NCI-H748 (cell line): Measurements from ENCODE around the gene BRICD5.

Experiments used
- DNase-seq: peaks from one replicate; lab custom pipeline; 2025; ENCODE audit not compliant: unreplicated experiment; lab: John Stamatoyannopoulos, UW

BRICD5 gene

DNA sequence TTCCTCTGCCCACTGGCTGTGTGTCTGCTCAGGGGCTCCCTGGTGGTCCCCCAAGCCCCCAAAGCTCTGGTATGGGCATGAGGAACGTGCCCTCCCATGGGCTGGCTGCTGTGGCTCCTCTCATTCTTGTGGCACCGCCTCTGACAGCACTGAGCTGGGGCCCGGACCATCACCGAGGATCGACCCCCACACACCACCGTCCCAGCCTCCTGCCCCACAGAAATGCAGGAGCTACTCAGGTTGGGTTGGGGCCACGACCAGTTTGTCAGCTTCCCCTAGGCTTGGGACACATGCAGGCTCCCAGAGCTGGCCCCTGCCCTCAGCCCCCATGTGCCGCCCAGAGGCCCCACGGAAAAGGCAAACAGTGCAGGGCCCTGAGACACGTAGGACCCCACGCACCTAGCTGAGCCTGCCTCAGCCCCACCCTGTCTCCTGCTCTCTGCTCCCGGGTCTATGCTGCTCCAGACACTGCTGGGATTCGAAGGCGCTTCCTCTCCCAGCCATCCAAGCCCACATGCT lies 11.0 kb downstream of the BRICD5 start:
- DNase-seq = no peak

DNA sequence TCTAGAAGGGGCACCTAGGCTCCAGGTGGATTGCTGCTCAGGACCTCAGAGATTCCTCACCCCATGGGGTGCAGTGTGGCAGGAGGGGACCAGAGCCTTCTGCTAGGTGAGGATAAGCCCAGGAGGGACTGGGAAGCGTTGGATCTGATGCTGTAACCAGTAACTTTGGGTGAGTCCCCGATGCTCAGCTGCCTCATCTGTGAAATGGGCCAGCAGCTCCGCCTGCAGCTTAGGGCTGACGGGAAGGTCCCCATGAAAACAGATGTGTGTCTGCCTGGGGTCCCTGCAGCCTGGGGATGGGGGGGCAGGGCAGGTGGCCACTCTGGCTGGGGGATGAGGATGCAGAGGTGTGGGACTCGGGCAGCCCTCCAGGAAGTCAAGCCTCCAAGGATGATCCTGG lies 11.6 kb downstream of the BRICD5 start:
- no peak for DNase-seq

DNA sequence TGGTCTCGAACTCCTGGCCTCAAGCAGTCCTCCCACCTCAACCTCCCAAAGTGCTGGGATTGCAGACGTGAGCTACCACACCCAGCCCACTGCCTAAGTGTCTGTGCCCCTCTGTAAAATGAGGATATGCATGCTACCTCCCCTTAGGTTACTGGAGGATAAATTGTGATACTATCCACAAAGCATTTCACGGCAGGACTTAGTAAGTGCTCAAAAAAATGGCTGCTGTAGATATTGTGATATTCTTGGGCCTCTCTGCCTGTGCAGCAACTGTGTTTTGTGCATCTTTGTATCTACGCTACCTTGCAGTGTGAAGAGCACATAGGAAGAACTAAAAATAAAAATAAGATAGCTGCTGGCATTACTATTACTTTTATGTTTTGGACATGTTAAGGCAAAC lies 12.4 kb downstream of the BRICD5 start:
- no peak for DNase-seq

DNA sequence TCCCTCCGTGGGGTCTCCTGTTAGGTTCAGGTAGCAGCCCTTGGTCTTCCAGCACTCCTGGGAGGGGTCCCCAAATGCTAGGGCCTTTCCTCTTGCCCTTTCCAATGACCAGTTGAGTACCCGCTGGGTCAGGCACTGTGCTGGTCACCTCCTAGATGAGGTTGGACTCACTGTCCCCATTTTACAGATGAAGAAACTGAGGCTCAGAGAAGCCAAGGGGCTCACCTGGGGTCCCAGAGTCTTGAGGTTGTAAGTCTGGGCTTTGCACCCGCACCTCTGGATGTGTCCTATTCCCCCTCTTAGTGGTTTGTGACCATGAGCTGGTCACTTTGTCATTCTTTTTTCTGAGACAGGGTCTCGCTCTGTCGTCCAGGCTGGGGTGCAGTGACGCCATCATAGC lies 12.9 kb downstream of the BRICD5 start:
- no peak for DNase-seq

DNA sequence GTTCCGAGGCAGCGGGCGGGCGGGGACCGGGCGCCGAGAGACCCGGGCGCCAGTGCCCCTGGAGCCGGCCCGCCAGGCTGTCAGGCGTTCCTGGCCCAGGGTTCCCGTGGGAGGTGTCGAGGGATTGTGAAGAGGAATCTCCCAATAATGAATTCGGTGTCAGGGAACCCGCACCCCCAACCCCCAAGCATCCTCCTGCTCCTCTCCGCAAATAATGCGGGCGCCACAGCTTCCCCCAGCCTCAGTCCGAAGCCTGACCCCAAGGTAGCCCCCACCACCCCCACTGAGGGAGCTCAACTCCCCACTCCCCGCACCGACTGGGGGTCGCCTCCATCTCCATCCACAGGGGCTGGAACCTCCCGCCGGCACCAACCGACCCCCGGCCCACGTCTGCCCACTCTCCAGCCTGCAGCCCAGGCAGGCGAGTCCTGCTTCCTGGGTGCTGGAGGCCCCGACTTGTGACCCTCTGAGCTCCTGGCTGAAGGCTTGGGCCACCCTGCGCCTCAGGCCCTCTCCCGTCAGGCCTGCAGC lies 13.6 kb downstream of the BRICD5 start:
- no peak for DNase-seq

DNA sequence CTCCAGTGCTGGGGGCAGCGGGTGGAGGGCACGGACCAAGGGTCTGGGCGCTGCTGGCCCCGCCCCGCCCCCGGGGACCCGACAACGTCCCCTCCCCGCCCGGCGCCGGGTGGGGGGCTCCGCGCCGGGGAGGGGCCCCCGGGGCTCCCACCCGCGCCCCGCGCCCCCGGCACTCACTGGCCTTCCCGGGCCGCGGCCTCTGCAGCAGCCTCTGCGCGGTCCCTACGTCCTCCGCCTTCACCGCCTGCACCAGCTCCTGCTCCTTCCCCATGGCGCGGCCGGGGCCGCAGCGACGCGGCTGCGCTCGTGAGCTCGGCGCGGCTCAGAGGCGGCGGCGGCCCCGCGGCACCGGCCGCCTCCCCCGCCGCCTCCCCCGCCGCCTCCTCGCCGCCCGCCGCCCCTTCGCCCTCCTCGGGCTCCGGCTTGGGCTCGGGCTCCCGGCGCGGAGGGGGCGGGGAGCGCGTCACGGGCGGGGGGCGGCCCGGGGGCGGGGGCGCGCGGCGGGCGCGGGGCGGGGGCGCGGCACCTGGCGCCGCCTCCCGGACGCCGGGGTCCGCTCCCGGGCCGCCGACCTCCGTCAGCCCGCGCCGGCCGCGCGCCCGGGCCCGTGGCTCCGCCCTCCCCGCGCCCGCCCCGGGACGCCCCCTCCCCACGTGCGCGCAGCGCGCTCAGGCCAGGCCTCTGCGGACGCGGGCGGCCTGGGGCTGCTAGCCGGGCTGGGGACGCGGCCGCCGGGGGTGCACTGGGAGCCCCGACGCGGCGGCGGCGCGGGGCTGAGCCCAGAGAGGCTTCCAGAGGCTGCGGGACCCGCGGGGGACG lies 14.3 kb downstream of the BRICD5 start, which contains the start of gene CASKIN1:
Gene CASKIN1, minus strand, starts transcription at position 444 of the 819 bp plus-strand sequence. Its CDS starts 173 bp downstream, at position 271.
- peak; percentile 54 for DNase-seq

DNA sequence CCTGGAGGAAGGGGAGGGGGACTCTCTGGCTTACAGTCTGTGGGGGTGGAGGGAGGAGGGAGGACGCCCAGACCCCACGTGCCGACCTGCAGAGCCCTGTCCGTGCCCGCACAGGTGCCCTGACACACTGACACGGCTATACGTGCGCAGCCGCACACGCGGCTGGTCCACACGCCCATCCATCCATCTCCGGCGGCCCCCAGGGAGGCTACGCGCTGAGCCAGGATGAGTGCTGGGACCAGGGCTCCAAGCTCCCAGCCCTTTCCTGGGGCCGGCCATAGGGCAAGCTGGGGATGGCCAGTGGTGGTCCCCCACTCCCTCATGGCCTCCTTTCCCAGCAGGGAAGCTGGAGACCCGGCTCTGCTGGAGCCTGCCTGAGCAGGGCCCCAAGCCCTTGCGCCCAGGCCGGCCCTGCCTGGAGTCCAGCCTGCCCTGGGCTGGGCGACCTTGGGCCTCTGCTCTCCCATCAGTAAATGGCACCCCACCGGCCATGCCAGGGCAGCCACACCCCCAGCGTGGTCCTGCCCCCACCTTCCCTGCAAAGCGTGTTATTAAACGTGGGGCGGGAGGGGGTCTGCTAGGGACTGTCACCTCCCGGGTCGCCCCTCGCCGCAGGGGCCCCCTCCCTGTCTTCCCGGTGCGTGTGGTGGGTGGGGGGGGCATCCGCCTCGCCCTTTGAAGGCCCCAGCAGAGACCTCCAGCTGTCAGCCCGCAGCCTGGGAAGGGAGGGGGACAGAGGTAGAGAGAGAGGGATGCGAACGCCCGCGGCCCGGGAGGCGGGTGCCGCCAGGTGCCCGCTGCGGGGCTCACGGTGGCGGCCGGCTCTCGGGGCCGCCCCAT lies 15.1 kb downstream of the BRICD5 start:
- DNase-seq = peak; percentile 20

DNA sequence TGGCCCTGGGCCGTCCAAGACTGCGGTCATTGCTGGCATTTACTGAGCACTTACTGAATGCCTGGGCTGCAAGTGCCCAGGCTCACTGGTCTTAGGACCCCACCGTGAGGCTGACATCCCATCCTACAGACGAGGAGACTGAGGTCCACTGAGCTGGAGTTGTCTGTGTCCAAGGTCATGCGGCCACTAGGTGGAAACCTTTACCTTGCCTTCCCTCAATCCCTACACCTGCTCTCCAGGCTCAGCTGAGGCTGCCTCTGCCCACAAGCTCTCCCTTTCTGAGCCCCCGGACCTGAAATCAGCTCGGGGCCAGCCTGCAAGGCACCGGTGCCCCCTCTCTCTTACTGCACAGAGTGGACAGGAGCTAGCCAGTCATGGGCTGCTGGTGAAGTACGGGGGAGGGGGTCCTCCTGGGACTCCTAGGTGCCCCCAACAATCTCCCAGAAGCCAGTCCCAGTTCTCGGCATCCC lies 15.8 kb downstream of the BRICD5 start:
- peak; percentile 77 for DNase-seq

DNA sequence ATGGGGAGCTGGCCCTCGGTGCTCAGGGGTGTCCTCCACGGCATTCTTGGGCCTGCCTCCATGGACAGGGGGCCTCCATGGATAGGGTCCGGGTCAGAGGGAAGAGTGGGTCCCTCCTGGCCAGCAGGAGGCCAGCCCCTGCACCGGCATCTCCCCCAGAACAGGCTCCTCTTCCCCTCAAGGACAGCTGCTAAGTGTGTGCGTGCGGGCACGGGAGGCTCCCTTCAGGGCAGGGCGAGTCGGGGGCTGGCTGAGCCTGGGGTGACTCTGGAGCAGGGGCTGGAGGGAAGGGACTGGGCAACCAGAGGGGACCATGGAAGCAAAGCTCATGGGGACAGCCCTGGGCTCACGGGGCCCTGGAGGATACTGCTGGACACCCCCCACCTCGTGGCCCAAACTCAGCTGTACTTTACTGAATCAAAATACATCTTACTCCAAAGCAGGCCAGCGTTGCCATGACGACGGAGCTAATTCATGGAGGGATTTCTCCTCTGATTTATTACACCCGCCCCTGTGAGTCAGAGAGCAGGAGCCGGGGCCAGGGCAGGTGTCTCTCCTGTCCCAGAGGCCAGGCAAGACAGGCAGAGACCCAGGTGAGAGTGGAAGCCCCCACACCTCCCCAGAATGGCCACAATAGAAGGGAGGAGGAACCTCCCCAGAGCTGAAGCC lies 16.4 kb downstream of the BRICD5 start:
- DNase-seq = peak; percentile 39

DNA sequence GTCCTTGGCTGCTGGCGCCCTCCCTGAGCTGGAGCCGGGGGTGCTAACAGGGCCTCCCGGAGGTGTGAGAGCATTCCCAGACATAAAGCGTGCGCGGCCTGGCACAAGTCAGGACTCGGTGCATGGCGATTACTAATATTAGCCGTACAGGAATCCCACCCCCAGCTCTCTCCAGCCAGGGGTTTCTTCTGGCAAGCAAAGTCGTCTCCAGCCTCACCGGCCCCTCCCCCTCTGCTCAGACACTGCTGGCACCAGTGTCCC lies 19.3 kb downstream of the BRICD5 start:
- no peak for DNase-seq

DNA sequence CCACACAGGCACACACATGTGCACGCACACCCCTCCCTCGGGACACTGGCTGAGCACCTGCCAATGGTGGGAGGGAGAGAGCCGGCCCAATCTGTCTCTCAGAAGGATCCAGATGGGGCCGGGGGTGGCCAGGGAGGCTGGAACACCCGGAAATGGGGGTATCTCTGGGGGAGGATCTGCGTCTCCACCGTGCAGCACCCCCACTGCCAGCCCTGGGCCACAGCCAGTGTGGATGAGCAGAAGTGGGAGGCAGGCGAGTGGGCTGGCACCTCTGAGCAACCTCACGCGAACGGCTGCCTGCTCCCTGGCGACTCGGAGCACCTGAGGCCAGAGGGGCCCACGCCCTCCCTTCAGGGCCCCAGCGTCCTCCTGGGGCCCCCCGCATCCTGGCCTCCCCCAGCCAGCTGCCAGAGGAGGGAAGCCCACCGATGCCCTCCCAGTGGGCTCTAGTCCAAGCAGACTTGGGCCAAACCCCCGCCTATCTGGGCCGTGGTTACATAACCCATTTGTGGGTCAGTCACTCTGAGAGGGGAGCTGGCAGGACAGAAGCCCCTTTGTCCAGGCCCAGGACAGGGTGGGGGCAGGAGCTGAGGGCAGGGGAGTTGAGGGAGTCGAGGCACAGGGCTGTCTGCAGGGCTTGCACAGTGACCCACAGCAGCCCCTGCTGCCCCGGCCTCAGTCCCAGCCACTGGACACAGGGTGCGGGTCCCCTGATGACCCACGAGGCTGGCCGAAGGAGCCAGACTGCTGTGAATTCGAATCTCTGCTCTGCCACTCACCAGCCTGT lies 19.8 kb downstream of the BRICD5 start:
- no peak for DNase-seq

DNA sequence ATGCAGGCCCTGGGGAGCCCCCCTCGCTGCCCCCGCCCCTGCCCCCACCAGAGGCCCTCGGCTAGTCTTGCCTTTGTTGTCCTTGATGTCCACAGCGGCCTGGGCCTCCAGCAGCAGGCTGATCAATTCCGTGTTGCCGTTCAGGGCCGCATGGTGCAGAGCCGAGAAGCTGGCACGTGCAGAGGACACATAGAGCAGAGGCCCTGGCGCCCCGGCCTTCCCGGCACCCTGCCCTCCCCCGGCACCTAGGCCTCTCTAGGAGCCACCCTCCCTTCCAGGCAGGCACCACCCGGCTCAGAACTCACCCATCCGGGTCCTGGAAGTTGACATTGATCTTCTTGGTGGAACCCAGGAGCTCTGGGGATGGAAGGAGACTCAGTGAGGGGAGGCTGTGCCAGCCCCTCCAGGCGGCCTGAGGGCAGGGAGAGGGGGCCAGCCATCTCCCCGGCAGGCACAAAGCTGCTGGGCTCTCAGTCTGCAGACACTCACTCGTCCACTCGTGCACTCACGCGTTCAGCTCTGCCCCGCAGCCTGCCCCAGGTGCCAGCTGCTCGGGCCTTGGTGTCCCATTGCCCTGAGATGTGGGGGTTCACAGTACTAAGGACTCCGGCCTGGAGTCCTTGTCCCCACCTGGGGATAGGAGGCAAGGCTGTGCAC lies 20.5 kb downstream of the BRICD5 start:
- no peak for DNase-seq

DNA sequence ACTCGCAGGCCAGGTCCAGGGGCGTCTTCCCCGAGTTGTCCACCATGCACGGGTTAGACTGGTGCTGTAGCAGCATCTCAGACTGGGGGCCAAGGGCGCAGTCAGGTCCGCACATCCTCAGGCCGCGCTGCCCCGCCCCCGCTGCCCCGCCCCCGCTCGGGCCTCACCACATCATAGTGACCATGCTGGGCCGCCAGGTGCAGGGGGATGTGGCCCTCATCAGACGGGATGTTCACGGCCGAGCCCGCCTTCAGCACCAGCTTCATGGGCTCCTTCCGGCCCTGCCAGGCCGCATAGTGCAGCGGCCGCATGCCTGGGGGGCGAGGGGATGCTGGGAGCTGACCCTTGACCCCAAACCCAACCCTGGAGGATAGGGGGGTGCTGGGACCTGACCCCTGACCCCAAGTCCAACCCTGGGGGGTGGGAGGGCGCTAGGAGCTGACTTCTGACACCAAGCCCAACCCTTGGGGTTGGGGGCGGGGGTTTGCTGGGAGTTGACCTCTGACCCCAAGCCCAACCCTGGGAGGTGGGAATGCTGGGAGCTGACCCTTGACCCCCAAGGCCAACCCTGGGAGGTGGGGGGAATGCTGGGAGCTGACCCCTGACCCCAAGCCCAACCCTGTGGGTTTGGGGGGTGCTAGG lies 21.3 kb downstream of the BRICD5 start:
- no peak for DNase-seq

DNA sequence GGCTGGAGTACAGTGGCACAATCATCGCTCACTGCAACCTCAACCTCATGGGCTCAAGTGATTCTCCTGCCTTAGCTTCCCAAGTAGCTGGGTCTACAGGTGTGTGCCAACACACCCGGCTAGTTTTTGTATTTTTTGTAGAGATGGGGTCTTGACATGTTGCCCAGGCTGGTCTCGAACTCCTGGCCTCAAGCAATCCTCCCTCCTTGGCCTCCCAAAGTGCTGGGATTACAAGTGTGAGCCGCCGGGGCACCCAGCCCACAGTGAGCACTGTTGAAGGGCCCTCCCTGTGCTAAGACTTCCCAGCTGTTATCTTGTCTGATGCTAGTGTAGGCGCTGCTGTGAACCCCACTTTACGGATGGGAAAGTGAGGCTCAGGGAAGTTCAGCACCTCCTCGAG lies 22.3 kb downstream of the BRICD5 start:
- DNase-seq = no peak

DNA sequence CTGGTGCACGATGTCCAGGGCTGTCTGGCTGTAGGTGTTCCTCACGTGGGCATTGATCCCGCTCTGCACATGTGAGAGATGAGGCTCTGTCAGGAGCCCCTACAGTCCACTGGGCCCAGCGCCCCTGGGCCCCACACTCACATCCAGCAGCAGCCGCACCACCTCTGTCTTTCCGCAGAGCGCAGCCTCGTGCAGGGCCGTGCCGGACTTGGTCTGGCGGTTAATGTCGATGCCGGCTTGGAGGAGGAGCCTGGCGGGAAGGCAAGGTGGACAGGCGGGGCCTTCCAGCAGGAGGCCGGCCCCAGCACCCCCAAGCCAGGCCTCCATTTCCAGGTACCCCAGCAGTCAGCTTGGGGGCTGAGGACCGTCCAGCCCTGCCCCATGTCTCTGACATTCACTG lies 23.5 kb downstream of the BRICD5 start:
- DNase-seq = no peak

DNA sequence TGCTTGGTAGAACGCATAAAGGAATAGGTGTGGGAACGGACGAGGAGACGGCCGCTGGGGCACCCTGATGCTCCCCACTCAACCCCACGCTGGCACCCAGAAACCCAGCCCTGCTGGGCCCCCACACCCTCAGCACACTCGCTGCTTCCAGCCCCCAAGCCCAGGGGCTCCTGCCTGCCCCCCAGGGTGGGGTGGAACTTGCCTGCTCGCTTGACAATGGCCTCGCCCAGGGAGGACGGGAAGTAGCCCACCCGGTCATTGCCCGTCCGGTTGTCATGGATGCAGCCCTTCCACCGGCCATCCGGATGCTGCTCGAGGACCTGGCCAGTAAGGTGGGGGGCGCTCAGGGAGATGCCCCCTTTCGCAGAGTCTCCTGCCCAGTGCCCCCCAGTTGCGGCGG lies 24.2 kb downstream of the BRICD5 start:
- no peak for DNase-seq

DNA sequence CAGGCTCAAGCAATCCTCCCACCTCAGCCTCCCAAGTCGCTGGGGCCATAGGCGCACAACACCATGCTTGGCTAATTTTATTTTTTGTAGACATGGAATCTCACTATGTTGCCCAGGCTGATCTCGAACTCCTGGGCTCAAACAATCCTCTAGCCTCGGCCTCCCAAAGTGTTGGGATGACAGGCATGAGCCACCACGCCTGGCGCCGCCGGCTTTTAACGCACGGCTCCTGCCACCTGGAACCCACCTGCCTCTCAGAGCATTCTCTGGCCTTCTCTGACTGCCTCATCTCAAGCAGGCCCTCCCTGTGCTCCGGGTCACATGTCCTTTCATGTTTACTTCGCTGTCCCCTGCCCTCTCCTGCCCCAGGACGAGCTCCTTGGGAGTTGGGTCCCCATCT lies 24.6 kb downstream of the BRICD5 start:
- DNase-seq = no peak

DNA sequence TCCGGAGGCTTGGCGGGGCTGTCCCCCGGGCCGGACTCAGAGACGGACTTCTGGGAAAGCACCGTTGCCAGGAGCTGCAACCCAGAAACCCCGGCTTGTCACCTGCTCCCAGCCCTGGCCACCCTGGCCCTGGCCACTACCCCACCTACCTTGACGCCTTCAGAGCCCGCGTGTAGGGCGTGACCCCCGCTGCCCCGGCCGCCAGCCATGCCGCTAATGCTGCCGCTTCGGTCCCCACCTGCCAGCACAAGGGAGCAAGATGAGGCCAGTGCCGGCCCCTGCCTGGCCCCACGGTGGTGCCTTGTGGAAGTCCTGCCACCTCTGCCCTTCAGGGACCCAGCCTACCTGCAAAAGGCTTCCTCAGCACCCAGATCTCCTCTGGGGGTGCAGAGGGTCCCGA lies 25.7 kb downstream of the BRICD5 start:
- no peak for DNase-seq

DNA sequence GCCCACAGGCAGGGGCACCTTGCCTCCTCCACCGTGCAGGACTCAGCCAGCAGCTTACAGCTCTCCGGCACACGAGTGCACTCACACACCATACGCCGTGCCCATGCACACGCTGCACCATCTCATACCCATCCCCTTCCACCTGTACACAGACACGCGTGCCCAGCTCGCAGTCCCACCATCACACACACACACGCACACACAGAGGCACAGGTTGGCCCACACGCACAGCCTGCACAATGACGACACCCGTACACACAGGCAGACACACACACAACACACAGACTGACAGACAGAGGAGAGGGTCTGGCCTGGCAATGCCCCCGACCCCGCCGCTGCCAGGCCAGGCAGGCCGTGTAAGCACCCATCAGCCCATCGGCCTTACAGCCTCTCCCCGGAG lies 26.3 kb downstream of the BRICD5 start:
- no peak for DNase-seq

DNA sequence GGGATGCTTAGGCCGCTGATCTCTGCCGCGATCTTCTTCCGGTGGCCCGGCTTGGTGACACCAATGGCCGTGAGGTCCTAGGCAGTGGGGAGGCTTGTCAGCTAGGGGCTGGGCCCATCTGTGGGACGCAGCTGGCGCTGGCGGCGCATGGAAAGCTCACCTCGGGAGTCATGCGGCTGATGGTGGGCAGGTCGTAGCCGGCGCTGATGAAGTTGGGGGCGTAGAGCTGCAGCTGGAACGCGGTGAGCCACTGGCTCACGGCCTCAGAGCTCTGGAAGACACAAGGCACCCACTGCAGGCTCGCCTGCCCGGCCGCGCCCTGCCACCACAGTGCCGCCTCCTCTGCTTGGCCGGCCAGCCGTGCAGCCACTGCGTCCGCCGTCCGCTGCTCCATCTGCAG lies 27.0 kb downstream of the BRICD5 start:
- no peak for DNase-seq
